Activated CD4-positive, CD25-positive, alpha-beta regulatory T cell treated with anti-CD3 and anti-CD28 coated beads, Interleukin-2, amount 50 U/mL, for 72 hours (primary cell): Measurements from ENCODE around the gene MPP2.
"Not testable (repeated sequence)": the region's sequence is repeated elsewhere in the genome, so short reads cannot be mapped to it uniquely, and the experiment has no call there.

Experiments
- DNase-seq: peaks from one replicate; pipeline ENCODE4 v3.0.0; 2021

MPP2 gene

GRCh38 chr17:43844241-43844640 is 63.1 kb downstream of the MPP2 start:
- no peak for DNase-seq

GRCh38 chr17:43842975-43843325 is 64.4 kb downstream of the MPP2 start:
- DNase-seq, result no peak

GRCh38 chr17:43842091-43842974 is 65.0 kb downstream of the MPP2 start:
- DNase-seq, result not testable (repeated sequence)

- no peak for DNase-seq
Measured at GRCh38 chr17:43841282-43841681, 66.1 kb downstream of the MPP2 start.

GRCh38 chr17:43840814-43841213 is 66.5 kb downstream of the MPP2 start:
- DNase-seq, result no peak

GRCh38 chr17:43839670-43840108 is 67.6 kb downstream of the MPP2 start:
- DNase-seq, result no peak

DNA sequence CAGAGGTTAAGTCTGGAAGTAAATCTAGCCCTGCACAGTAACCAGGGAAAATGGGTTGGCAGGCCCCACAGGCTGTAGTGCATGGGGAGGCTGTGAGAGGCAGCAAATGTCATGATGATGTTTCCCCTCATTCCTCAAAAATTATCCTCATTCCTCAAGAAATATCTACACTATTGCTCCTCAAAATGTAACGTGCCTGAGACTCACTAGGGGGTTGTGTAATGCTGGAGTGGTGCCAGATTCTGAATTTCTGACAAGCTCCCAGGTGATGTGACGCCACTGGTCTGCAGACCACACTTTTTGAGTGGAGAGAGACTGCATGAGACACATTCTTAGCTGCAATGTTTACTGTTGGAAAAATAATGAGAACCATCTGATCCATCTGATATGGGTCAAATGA is 73.2 kb downstream of the MPP2 start:
- DNase-seq, result no peak

- DNase-seq, result no peak
Measured at GRCh38 chr17:43832976-43833829, 74.1 kb downstream of the MPP2 start, which contains the start of gene MPP3. Gene MPP3 (minus strand): TSS chr17:43833146. CDS start chr17:43831906, 1,240 bp downstream.

DNA sequence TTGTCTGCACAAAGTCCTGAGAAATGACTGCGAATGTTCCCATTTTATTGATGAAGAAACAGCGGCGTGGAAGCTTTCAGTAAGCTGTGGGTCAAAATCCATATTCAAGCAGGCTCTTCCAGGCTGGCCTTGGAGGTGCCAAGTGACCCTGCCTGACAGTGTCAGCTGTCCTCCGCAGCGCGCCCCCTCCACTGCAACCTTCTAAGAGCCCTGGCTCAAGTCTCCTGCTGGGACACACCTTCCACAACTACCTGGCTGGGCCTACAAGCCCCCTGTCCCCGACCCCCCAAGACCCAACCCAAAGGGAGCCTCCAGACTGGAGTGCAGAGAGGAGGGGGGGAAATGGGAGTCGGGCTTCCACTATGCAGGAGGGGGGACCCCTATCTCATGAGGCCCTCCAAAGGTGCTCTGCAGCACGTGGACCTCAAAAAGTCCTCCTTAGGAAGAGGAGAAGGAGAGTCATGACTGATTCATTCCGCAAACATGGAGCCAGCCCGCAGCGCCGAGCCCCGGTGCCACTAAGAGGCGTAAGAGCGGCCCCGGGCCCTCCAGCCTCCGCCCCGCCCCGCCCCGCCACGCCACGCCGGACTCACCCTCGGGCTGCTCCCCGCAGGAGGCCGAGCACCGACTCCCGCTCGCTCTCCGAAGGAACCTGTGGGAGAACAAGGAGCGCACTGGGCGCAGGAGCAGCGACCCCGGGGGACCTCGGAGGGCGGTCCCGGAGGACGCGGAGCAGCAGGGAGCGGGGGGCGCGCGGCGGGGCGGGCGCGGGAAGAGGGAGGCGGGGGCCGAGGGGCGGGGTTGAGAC is 75.0 kb downstream of the MPP2 start:
- no peak for DNase-seq

- no peak for DNase-seq
Measured at GRCh38 chr17:43831633-43832032, 75.7 kb downstream of the MPP2 start.

GRCh38 chr17:43830510-43831140 is 76.7 kb downstream of the MPP2 start:
- DNase-seq, result no peak

DNA sequence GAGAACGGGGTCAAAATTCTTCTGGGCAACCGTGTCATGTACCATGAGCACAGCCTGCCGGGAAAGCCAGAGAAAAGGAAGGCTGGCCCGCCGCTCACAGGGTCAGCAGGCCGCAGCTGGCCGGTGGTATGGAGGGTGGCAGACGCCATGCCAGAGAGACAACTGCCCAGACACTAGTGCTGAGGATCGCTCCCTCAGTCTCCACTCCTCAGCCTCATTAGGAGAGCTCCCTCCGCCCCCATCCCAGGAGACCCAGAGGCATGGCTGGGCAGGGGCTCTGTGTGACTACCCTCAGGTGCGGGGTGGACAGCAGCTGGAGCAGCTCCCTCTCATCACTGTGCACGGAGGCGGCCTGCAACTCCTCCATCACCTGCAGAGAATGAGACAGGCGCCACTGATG is 77.6 kb downstream of the MPP2 start:
- no peak for DNase-seq

DNA sequence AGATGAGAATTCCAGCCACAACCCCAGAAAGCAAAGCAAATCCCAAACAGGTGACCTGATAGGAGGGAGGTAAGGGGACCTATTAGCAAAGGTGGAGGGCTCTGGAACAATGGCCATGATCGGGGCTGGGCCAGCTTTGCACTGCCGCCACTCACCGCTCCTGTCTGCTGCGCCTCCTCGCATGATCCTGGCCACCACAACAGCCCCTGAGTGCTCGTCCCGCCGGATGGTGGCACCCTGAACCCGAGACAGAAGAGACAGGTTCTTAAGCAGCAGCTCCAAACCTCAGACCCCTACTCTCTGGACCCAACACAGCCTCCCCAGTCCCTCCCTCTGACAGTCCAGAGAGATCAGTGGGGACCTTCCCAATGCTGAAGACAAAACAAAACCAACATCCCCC is 79.7 kb downstream of the MPP2 start:
- no peak for DNase-seq

- no peak for DNase-seq
Measured at GRCh38 chr17:43826206-43826605, 81.1 kb downstream of the MPP2 start.

DNA sequence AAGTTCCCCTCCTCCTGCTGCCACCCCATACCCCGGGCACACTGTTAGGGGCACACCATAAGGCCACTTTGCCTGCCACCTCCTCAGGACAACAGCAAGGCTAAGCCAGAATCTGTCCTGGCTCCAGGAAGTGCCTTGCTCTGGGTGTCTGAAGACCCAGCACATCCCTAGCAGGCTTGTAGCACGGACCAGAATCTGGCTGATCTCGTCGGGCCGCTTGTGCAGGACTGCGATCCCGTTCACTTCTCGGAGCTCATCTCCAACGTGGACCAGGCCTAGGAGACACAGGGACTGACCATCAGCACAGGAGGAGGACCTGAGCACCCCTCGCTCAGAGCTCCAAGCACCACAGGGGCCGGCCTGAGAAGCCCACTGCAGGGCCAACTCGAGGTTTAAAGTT is 81.8 kb downstream of the MPP2 start:
- DNase-seq, result no peak
